IPS-20b (cell line): ENCODE data around the gene ADIRF.
"Not testable (repeated sequence)": the region's sequence is repeated elsewhere in the genome, so short reads cannot be mapped to it uniquely, and the experiment has no call there.

Experiments used
- H3K27ac ChIP-seq: one replicate; pipeline ENCODE4 v1.5.1; 2013; ENCODE audit warnings: low read length
- H3K27me3 ChIP-seq: 2 replicates; pipeline ENCODE4 v1.6.1; 2013; ENCODE audit warnings: mild to moderate bottlenecking, low read length, inconsistent platforms; ENCODE audit not compliant: insufficient read depth
- H3K36me3 ChIP-seq: 2 replicates; pipeline ENCODE4 v1.6.1; 2013; ENCODE audit warnings: low read depth, mild to moderate bottlenecking, inconsistent platforms, low read length, moderate library complexity; ENCODE audit not compliant: insufficient read depth
- H3K4me1 ChIP-seq: 2 replicates; pipeline ENCODE4 v1.6.1; 2013; ENCODE audit warnings: mild to moderate bottlenecking, control low read depth, inconsistent platforms, low read length, moderate library complexity; ENCODE audit not compliant: insufficient read depth
- H3K4me3 ChIP-seq: 2 replicates; pipeline ENCODE4 v1.5.1; 2013; ENCODE audit warnings: mild to moderate bottlenecking, low read length, inconsistent platforms
- H3K9ac ChIP-seq: 2 replicates; pipeline ENCODE4 v1.6.1; 2013; ENCODE audit warnings: low read depth, mild to moderate bottlenecking, inconsistent platforms, low read length, moderate library complexity
- H3K9me3 ChIP-seq: 2 replicates; pipeline ENCODE4 v1.6.1; 2013; ENCODE audit warnings: mild to moderate bottlenecking, low read depth, low read length, inconsistent platforms; ENCODE audit not compliant: insufficient read depth

The ADIRF gene

DNA sequence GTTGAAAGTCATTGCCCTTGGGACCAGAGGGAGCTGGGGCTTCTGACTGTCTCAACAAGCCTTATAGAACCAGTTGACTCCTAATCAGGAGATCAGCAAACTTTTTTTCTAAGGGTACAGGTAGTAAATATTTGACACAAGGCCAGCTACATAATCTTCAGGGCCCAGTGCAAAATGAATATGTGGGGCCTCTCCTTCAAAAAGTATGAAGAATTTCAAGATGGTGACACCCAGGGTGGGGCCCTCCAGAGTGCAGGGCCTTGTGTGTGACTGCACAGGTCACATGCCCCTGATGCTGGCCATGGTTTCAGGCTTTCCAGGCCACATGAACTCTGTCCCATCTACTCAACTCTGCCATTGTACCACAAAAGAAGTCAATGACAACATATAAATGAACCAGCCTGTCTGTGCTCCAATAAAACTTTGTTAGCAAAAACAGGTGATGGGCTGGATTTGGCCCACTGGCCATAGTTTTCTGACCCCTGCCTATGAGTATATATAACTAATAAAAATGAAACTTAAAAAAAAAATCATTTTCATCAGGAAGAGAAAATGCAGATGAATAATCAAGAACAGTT is 17.0 kb upstream of the ADIRF start:
- Histone ChIP-seq H3K4me1 (peaks cover 21% of the 10 kb centered on the region), H3K27ac (no peak overlapping the region), H3K36me3 (no peaks in the 10 kb centered on the region), H3K9me3 (peaks cover 15% of the 10 kb centered on the region), H3K4me3 (no peak overlapping the region), H3K27me3 (no peaks in the 10 kb centered on the region), H3K9ac (no peak overlapping the region)

DNA sequence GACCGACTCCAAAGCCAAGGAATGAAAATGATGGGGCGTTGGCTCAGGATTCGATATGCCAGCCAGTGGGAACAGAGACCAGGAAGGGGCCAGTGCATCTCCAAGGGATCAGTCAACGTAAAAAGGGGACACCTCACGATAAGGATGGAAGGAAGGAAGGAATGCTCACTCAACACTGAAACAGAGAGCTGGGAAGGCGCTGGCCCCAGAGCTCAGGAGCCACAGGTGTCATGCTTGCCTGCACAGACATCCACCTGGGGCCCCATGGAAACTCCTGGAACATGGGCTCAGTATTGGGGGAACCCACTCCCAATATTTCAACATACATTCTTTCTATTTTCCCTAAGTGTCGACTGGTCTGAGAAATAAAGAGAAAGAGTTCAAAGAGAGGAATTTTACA is 16.2 kb upstream of the ADIRF start:
- peaks cover 15% of the 10 kb centered on the region for H3K9me3 ChIP-seq
- no peaks in the 10 kb centered on the region for H3K27me3 ChIP-seq
- H3K27ac ChIP-seq = no peak overlapping the region
- H3K4me1 ChIP-seq = peaks cover 23% of the 10 kb centered on the region
- no peak overlapping the region for H3K4me3 ChIP-seq
- H3K9ac ChIP-seq = no peak overlapping the region
- no peaks in the 10 kb centered on the region for H3K36me3 ChIP-seq

DNA sequence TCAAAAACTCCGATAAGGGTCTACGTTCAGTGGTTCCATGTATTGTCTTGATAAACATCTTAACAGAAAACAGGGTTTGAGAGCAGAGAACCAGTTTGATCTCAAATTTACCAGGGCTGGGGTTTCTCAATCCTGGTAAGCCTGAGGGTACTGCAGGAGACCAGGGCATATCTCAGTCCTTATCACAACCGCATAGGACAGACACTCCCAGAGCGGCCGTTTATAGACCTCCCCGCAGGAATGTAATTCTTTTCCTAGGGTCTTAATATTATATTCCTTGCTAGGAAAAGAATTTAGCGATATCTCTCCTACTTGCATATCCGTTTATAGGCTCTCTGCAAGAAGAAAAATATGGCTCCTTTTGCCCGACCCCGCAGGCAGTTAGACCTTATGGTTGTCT is 15.6 kb upstream of the ADIRF start:
- Histone ChIP-seq H3K9me3 (peaks cover 15% of the 10 kb centered on the region), H3K4me1 (peaks cover 23% of the 10 kb centered on the region)
- not testable (repeated sequence) for H3K27me3 ChIP-seq, H3K36me3 ChIP-seq, H3K4me3 ChIP-seq, H3K9ac ChIP-seq, H3K27ac ChIP-seq

DNA sequence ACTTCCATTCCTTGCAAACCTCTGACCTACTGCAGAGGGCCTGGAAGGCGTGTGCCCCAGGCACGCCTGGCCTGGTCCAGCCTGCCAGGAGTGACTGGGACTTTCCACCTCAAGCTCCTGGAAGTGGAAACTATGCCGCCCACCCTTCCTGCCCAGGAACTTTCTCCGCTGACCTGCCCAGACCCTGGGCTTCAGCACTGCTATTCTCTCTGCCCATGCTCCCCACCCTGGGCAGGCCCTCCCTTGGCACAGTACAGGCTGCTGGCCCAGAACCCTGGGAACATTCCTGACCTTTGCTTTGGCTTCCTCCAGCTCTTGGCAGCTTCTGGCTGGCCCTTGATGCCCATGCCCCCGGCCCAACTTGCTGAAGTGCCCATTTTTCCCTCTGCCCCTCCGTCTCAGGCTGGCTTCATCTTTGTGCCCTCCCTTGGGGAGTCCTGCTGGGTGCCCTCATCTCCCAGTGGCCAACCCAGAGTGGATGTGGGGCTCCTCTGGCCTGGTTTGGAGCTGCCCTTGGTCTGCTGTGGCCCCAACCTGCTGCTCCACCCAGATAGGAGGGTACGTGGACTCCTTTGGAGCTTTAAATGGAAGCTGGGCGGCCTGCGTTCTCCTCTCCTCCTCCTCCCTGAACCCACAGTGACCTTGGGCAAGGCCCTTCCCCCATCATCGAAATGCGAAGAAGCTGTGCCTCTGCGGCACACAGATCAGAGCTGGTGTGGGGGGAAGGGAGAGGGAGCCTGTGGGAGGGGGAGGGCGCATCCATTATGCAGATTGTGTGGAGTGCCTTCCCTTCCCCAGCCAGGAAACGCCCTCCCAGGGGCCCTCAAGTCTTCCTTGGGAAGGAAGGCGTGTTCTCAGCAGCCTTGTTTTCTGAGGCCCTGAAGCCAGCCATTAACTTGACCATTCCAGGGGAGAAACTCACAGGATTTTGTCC is 14.3 kb upstream of the ADIRF start:
- H3K9me3 ChIP-seq = peaks cover 15% of the 10 kb centered on the region
- no peaks in the 10 kb centered on the region for H3K36me3 ChIP-seq
- peak overlapping the region; percentile 99 for H3K27ac ChIP-seq
- H3K4me3 ChIP-seq = peak overlapping the region; percentile 50; the same call in 1 of the 2 replicates
- no peaks in the 10 kb centered on the region for H3K27me3 ChIP-seq
- H3K9ac ChIP-seq = peak overlapping the region; percentile 72; the same call in 1 of the 2 replicates
- H3K4me1 ChIP-seq = peaks cover 24% of the 10 kb centered on the region

DNA sequence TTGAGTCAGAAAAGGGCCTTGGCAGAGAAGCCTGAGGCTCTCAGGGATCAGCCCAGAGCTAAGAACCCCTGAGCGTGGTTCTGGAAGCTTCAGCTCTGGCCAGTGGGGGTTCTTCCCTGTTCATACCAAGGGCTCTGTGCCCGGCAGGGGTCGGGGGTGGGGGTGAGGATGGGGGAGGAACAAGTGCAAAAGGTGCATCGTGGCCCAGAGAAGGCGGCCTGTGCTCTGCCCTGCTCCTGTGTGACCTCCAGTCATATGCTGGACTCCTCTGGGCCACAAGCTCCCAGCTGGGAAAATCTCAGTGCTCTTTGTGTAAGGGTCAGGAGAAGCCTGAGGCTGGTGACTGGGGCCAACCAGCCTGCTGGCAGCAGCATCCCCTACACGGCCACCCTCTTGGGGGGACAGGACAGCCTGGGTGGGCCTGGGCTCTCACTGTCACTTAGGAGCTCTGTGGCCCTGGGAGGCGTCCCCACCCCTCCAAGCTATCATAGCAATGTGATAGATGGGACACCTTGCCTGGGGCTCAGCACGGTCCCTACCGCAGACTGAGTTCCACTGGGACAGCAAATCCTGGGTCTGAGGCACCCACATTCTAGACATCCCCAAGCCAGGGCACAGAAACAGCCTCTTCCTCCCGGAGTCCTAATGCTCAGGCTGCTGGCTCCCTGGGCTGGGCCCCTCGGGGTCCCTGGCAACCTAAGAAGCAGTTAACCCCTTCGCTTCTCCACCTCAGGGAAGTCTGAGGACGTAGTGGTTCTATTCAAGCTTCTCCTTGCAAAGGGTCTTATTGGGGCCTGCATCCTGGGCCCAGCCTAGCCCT is 13.4 kb upstream of the ADIRF start:
- no peaks in the 10 kb centered on the region for H3K27me3 ChIP-seq
- H3K9me3 ChIP-seq = peaks cover 15% of the 10 kb centered on the region
- no peaks in the 10 kb centered on the region for H3K36me3 ChIP-seq
- H3K4me3 ChIP-seq = peak overlapping the region; percentile 50; the same call in 1 of the 2 replicates
- peak overlapping the region; percentile 72; the same call in 1 of the 2 replicates for H3K9ac ChIP-seq
- peak overlapping the region; percentile 99 for H3K27ac ChIP-seq
- H3K4me1 ChIP-seq = peaks cover 30% of the 10 kb centered on the region

DNA sequence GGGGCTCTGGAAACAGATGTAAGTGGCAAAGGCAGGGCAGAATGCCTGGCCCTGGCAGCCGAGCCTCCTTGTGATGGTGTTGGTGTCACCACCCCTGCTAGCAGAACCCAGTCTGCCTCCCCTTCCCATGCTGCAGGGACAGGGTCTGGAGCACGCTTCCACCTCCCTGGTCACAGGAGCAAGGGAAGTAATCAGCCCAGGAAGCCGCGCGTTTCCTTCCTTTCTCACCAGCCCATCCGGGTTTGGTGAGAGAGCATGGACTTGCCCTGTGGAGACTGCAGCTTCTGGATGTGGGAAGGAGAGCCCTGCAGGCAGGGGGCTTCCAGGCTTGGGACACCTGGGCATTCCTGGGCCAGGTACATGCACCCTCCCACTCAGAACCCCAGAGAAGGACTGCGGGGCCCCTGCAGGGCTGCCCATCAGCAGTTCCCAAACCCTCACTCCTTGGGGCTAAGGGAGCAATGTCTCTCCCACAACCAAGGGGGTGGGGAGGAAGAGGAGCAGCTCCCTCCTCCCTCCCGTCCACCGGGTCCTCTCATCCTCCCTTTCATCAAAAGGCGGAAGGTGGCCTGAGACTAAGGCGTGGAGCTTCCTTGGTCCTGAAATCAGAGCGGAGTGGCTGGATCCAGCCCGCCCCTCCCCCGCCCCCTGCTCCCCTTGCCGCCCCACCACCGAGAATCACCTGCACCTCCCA is 12.6 kb upstream of the ADIRF start:
- Histone ChIP-seq H3K36me3 (no peaks in the 10 kb centered on the region), H3K9me3 (peaks cover 15% of the 10 kb centered on the region), H3K27ac (peak overlapping the region; percentile 99), H3K9ac (peak overlapping the region; percentile 72; the same call in 1 of the 2 replicates), H3K4me1 (peaks cover 32% of the 10 kb centered on the region), H3K27me3 (no peaks in the 10 kb centered on the region), H3K4me3 (no peak overlapping the region)

DNA sequence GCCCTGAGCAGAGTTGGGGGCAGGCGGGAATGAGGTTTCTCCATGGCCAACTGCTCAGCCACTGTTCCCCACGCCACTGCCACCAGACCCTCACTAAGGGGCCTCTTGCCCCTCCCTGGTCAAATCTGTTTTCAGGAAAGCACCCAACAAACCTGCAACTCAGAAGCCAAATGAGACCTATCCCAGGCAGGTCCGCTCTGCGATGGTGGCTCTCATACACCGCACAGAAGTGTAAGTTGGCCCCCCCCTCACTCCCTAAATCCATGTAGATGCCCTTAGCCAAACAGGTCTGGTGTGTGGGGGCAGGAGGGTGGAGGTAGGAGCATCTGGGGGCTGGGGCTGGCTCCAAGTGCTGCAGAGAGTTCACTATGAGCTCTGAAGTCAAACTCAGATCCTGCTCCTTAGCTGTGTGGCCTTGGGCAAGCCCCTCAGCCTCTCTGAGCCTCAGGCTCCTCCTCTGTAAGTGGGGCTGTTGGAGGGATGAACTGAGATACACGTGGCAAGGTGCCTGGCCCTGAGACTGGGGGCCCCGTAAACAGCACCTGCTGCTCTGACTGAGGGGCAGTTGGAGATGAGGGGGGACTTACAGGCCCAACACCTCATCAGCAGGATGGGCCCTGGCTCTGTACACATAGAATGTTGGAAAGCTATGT is 12.0 kb upstream of the ADIRF start:
- H3K4me3 ChIP-seq = no peak overlapping the region
- H3K9ac ChIP-seq = no peak overlapping the region; the same call in 1 of the 2 replicates
- no peaks in the 10 kb centered on the region for H3K27me3 ChIP-seq
- H3K27ac ChIP-seq = no peak overlapping the region
- peaks cover 15% of the 10 kb centered on the region for H3K9me3 ChIP-seq
- no peaks in the 10 kb centered on the region for H3K36me3 ChIP-seq
- peaks cover 34% of the 10 kb centered on the region for H3K4me1 ChIP-seq

DNA sequence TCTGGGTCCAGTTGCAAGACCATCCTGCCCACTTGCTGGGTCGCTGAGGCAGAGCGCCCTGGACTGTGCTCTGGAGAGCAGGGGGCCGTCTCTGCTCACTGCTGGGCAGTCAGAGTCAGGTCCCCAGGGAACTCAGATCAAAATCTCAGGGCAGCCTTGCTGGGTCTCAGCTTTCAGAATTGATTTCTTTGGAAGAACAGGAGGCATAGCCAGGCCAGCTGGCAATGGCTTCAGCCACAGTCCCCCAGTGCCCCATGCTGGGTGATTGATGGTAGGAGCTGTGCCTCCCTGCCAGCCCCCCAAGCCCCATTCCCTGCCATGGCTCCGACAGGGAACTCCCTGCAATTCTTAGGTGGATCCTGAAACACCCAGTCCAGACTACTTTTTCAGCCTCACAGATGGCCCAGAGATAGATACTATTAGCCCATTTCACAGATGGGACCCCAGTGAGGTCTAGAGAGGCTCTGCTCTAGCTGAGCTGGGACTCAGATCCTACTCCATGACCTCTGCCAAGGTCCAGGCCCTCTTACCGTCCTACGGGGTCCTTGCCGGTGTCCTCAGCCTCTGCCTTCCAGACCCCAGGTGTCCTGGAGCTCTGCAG is 11.3 kb upstream of the ADIRF start:
- no peak overlapping the region for H3K4me3 ChIP-seq
- peaks cover 34% of the 10 kb centered on the region for H3K4me1 ChIP-seq
- no peak overlapping the region; the same call in 1 of the 2 replicates for H3K9ac ChIP-seq
- H3K36me3 ChIP-seq = no peaks in the 10 kb centered on the region
- H3K9me3 ChIP-seq = peaks cover 11% of the 10 kb centered on the region
- no peak overlapping the region for H3K27ac ChIP-seq
- H3K27me3 ChIP-seq = no peaks in the 10 kb centered on the region

DNA sequence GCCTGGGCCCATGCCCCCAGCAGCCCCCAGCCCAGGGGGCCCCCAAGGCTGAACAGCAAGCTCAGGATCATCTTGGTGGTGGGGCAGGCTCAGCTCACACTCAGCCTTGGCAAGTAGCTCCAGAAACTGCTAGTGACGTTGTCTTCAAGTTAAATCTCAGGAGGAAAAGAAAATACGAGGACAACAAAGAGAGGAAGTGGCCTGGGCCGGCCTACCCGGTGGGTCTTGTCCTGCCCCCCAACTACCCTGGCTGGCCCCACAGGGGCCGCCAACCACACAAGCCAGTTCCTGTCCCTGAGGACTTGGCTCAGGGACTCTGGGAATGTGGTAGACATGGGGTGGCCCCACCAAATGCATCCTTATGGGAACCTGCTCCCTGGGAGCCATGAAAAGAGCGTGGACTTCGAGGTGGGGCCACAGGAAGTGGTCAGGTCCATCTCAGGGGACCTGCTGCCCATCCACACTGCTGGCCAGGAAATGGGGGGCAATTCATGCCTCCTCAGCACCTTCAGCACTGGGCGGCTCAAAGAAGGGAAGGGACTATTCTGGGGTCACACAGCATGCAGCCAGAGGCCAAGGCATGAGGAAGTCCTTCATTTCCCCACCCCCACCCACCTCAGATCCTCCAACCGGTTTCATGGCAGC is 10.7 kb upstream of the ADIRF start, which contains the start of gene MMRN2:
Gene MMRN2 (minus strand): TSS at position 145 of the 645 bp plus-strand sequence. CDS start 74 bp downstream, at position 71.
- no peak within 1 kb of the TSS; the same call in none of the 2 replicates for H3K9ac ChIP-seq
- H3K4me3 ChIP-seq = no peak within 1 kb of the TSS
- peaks cover 34% of the 10 kb centered on the region for H3K4me1 ChIP-seq
- no peaks in the 10 kb centered on the region for H3K27me3 ChIP-seq
- H3K27ac ChIP-seq = no peak within 1 kb of the TSS
- H3K9me3 ChIP-seq = peaks cover 4% of the 10 kb centered on the region
- H3K36me3 ChIP-seq = no peaks in the 10 kb centered on the region
